ES-I3 (cell line): Measurements from ENCODE around the gene GALNT16.

Experiments used
- H3K36me3 ChIP-seq: 2 replicates; pipeline ENCODE4 v1.6.1; 2013; ENCODE audit warnings: mild to moderate bottlenecking, low read length, control low read depth, moderate library complexity; ENCODE audit not compliant: insufficient read depth
- H3K4me1 ChIP-seq: 2 replicates; pipeline ENCODE4 v1.6.1; 2013; ENCODE audit warnings: mild to moderate bottlenecking, control low read depth, low read length; ENCODE audit not compliant: insufficient read depth
- H3K9ac ChIP-seq: 2 replicates; pipeline ENCODE4 v1.6.1; 2013; ENCODE audit warnings: low read depth, mild to moderate bottlenecking, low read length, moderate library complexity
- H3K9me3 ChIP-seq: 2 replicates; pipeline ENCODE4 v1.6.1; 2013; ENCODE audit warnings: mild to moderate bottlenecking, low read length, moderate library complexity; ENCODE audit not compliant: control insufficient read depth, insufficient read depth

The GALNT16 gene

DNA sequence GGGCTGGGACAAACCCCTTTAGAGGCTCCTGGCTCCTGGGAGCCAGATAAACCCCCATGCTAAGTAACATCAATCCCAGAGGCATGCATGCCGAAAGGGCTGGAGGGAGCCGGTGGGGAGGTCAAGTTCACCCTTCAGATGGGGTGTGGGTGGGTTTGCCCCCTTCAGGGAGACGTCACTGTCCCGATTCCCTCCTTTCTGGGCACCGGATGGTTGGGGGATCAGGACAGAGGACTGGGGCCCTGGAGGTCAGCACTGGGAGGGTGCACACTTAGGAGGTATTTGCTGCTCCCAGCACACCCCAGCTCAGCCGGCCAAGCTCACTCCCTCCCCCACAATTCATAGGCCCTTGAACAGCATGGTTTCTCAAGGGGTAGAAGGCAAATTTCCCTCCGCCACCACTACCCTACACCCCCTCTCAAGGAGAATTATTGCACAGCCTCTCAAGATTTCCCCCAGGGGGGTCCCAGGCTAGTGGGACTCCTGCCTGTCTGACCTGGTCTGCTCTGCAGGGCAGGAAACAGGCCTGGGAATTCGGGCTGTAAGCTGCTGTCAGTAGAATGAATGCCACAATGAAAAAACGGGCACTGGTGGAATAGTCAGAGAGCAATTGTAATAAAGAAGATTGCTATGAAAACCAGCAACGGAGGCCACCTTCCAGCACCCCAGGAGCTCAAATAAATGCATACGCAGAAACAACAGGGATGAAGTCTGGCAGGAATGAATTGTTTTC lies 63.5 kb downstream of the GALNT16 start:
- Histone ChIP-seq H3K4me1 (0 out of 2 replicates have a peak, but pooled peaks cover 9% of the 10 kb centered on the region), H3K9ac (no peak overlapping the region), H3K9me3 (no peaks in the 10 kb centered on the region), H3K36me3 (no peaks in the 10 kb centered on the region)

DNA sequence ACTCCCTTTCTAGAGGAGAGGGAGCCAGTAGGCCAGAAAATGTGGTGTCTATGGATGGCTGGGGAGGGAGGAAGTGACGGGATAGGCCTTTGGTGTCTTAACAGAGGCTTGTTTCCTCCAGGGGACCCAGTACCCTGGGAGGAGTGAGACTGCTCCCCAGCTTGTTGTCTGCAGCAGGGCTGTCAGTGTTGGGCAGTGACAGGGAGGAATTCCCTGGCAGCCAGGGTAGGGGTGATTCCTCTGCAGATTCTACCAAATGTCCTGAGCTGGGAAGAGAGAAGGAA lies 64.0 kb downstream of the GALNT16 start:
- H3K9ac ChIP-seq = no peak overlapping the region

DNA sequence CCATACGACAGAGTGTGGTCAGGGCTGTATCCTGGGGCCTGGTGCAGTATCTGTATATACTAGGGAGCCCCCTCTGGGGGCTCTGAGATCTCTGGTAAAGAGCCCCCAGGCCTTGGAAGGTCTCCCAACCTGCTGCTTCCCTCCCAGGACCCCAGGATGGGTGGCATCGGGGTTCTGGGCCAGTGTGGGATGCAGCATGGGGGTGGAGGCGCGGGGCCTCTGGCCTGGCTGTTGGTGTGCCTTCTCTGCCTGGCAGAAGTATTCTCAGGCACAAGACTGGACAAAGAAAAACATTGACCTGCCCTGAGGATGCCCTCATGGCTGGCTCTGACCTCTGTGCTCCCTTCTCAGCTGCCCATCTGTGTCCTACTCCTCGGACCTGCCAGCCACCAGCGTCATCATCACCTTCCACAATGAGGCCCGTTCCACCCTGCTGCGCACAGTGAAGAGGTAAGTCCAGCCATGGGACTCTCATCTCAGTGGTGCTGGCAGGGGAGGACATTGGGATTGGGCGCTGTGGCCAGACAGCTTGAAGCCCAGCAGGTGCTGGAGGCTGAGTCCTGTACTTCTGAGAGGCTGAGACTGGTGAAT lies 64.5 kb downstream of the GALNT16 start:
- no peaks in the 10 kb centered on the region for H3K9me3 ChIP-seq
- no peak overlapping the region for H3K9ac ChIP-seq
- no peaks in the 10 kb centered on the region for H3K36me3 ChIP-seq
- H3K4me1 ChIP-seq = 0 out of 2 replicates have a peak, but pooled peaks cover 9% of the 10 kb centered on the region

More for the DNA sequence above, 64.0 kb downstream of the GALNT16 start:
- Histone ChIP-seq H3K4me1 (0 out of 2 replicates have a peak, but pooled peaks cover 9% of the 10 kb centered on the region), H3K9me3 (no peaks in the 10 kb centered on the region), H3K36me3 (no peaks in the 10 kb centered on the region)

DNA sequence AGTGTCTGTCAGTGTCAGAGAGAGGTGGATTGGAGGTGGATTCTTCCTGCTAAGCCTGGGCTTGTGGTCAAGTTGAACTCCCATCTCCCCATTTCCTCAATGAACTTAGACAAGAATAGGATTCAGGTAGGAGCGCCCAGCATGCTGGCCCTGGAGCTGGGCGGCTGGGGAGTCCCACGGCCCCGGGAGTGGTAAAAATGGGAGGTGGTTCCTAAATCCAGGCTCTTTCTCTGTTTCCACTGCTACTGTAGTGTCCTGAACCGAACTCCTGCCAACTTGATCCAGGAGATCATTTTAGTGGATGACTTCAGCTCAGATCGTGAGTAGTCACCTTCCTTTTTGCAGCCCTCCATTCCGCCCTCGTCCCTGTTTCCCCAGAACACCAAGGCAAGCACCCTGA lies 65.1 kb downstream of the GALNT16 start:
- Histone ChIP-seq H3K4me1 (0 out of 2 replicates have a peak, but pooled peaks cover 9% of the 10 kb centered on the region), H3K9me3 (no peaks in the 10 kb centered on the region), H3K9ac (no peak overlapping the region), H3K36me3 (no peaks in the 10 kb centered on the region)

DNA sequence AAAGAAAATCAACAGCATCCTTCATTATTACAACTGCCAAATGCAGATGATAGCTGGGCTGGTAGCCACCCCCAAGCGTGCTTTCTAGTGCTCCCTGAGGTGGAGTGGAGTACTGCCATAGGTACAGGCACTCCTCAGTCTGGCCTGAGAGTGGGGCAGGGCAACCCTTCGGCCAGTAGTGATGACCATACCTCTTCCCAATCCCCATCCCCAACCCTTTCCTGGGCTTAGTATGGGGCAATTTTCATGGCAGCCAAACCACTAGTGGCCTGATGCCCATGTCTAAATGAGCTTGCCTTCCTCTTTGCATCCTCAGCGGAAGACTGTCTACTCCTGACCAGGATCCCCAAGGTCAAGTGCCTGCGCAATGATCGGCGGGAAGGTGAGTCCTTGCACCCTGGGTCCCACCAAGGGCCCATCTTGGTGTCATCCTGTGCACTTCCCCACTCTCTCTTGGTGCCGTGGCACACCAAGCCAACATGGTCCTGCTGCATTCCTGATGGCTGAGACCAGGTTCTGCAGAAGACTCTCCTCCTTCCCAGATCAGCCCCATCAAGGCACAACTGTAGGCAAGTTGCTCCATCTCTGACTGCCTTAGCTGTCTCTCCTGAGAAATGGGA lies 65.8 kb downstream of the GALNT16 start:
- no peak overlapping the region for H3K9ac ChIP-seq
- H3K36me3 ChIP-seq = no peaks in the 10 kb centered on the region
- 0 out of 2 replicates have a peak, but pooled peaks cover 9% of the 10 kb centered on the region for H3K4me1 ChIP-seq
- no peaks in the 10 kb centered on the region for H3K9me3 ChIP-seq

DNA sequence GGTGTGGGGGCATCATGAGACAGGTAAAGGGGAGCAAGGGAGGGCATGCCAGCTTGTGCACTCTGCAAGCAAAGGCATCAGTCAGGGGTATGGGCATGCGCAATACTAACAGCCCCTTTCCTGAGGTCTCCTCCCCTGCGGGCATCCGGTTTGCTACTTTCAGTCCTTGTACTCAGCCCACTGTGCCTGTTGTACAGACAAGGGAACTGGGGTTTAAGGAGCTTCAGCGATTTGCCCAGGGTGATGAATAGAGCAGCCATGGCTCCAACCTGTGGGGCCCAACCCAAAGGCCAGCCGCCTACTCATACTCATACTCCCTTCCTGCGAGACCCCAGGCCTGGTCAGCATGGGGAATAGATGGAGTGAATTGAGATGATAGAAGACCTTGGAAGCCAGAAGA lies 66.7 kb downstream of the GALNT16 start:
- no peaks in the 10 kb centered on the region for H3K9me3 ChIP-seq
- no peak overlapping the region for H3K9ac ChIP-seq
- no peaks in the 10 kb centered on the region for H3K36me3 ChIP-seq
- 0 out of 2 replicates have a peak, but pooled peaks cover 9% of the 10 kb centered on the region for H3K4me1 ChIP-seq

DNA sequence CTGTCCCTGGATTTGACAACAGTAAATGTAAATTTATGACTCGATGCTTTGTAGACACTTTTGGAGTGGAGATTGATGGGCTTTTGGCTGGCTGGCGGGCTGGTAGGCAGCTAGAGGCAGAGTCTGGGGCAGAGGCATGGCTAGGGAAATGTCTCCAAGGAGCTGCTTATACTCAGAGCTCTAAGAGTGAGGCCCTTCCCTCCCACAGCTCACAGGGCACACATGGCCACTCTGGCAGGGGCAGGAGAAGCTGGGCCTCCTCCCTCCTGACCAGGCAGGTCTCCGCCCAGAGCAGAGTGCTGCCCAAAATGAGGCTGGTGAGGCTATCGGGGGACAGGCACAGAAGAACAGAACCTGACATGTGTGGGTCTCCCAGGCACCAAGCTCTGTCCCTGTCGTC lies 67.5 kb downstream of the GALNT16 start:
- H3K9me3 ChIP-seq = no peaks in the 10 kb centered on the region
- H3K9ac ChIP-seq = no peak overlapping the region
- 0 out of 2 replicates have a peak, but pooled peaks cover 9% of the 10 kb centered on the region for H3K4me1 ChIP-seq
- no peaks in the 10 kb centered on the region for H3K36me3 ChIP-seq

DNA sequence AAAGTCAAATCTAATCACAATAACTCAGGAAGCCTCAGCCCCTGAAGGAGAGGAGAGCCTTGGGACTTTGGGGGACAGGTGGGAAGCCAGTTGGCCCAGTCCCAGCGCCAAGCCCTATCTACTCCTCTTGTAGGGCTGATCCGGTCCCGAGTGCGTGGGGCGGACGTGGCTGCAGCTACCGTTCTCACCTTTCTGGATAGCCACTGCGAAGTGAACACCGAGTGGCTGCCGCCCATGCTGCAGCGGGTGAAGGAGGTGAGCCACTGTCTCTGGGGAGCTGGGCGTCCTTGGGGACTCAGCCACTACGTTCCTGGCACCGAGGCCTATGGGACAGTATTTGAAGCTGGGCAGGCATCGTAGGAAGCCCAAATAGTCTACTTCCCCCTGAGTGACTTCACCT lies 68.4 kb downstream of the GALNT16 start:
- Histone ChIP-seq H3K9me3 (no peaks in the 10 kb centered on the region), H3K4me1 (0 out of 2 replicates have a peak, but pooled peaks cover 8% of the 10 kb centered on the region), H3K36me3 (no peaks in the 10 kb centered on the region), H3K9ac (no peak overlapping the region)

DNA sequence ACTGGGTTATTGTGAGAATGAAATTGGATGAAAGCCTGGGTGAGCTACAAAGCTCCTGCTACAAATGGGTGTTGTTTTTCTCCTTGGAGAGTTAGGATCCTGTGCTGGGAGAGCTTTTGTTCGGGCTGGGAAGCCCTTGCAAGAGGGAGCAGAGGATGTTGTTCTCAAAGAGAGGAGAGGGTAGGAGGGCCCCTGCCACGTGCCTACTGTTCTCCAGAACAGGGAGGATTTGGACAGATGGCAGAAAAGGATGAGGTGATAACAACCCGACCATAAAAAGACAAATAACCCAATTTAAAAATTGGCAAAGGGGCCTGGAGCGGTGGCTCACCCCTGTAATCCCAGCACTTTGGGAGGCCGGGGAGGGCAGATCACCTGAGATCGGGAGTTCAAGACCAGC lies 68.8 kb downstream of the GALNT16 start:
- Histone ChIP-seq H3K9ac (no peak overlapping the region), H3K9me3 (no peaks in the 10 kb centered on the region), H3K36me3 (no peaks in the 10 kb centered on the region), H3K4me1 (0 out of 2 replicates have a peak, but pooled peaks cover 4% of the 10 kb centered on the region)

DNA sequence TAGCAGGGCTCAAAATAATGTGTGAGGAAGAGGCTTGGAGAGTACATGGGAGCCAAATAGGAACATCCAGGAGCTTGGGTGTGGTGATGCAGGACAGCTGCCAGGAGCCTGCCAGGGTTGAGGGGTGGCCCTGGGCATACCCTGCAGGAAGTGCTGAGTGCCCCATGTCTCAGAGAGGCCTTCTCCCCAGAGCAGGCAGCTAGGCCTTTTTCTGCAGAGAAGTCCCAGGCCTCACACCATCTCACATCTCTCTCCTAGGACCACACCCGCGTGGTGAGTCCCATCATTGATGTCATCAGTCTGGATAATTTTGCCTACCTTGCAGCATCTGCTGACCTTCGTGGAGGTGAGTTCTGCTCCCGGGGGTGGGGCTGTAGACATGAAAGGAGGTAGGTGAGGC lies 71.2 kb downstream of the GALNT16 start:
- H3K9me3 ChIP-seq = no peaks in the 10 kb centered on the region
- 0 out of 2 replicates have a peak, but pooled peaks cover 8% of the 10 kb centered on the region for H3K4me1 ChIP-seq
- no peak overlapping the region for H3K9ac ChIP-seq
- no peaks in the 10 kb centered on the region for H3K36me3 ChIP-seq

DNA sequence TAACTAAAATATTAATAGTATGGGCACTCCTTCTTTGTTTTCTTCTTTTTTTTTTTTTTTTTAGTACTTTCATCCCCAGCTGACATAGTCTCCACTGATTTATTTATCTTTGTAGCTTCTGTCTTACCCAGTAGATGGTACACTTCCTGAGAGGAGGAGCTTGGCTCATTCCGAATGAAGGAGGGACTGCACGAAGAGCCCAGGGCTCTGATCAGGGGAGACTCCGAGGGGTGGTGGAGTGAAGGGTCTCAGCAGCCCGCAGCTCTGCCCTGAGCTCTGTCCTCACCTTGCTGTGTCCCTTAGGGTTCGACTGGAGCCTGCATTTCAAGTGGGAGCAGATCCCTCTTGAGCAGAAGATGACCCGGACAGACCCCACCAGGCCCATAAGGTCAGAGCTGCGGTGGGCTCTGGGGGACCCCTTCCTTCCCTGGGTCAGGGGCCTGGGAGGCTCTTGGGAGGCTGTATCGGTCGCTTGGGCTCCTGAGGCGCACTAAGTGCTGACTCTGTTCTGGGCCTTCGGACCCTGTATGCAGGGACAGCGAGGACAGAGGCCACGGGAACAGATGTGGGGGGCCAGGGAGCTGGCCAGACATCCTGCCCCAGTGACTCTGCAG lies 72.9 kb downstream of the GALNT16 start:
- Histone ChIP-seq H3K9ac (no peak overlapping the region), H3K4me1 (0 out of 2 replicates have a peak, but pooled peaks cover 8% of the 10 kb centered on the region), H3K9me3 (no peaks in the 10 kb centered on the region), H3K36me3 (no peaks in the 10 kb centered on the region)

DNA sequence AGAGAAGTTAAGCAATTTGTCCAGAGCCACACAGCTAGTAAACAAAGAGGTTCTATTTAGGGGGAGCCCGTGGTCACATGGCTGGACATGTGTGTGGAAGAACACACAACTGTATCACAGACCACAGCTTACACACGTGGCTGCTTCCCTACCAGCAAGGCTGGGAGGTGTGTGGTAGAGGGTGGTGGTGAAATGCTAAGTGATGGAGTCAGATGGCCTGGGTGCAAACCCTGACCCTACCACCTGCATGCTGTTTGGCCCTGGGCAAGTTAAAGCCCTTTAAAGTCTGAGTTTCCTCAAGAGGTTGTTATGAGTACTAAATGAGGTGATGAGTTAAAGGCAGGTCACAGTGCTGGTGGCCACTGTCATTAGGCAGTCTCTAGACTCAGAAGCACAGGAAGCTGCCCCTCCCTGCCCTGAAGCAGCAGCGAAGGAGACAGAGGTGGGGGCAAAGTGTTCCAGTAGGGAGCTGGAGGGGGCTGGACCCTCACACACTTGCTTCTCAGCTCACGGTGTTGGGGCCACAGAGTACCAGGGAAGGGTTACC lies 73.9 kb downstream of the GALNT16 start:
- Histone ChIP-seq H3K9me3 (no peaks in the 10 kb centered on the region), H3K9ac (no peak overlapping the region), H3K36me3 (no peaks in the 10 kb centered on the region), H3K4me1 (0 out of 2 replicates have a peak, but pooled peaks cover 8% of the 10 kb centered on the region)

DNA sequence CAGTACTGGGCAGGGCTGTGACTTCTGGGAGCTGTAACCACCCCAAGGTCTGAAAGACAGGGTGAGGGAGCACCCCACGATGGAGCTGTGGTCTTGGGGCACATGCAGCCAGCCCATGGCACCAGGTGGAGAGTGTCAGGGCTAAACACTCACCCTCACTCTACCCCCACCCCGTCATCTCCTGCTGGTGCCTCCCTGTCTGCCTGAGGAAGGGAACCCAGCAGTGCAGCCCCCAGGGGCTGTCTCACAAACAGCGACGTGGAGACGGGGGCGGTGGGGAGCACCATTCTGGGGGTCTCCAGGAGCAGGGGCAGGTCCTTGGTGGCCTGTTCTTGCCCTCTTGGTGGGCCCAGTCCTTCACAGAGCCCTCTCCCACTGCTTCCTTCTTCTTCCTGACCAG lies 74.6 kb downstream of the GALNT16 start:
- no peak overlapping the region for H3K9ac ChIP-seq
- H3K4me1 ChIP-seq = 0 out of 2 replicates have a peak, but pooled peaks cover 8% of the 10 kb centered on the region
- H3K9me3 ChIP-seq = no peaks in the 10 kb centered on the region
- H3K36me3 ChIP-seq = no peaks in the 10 kb centered on the region

DNA sequence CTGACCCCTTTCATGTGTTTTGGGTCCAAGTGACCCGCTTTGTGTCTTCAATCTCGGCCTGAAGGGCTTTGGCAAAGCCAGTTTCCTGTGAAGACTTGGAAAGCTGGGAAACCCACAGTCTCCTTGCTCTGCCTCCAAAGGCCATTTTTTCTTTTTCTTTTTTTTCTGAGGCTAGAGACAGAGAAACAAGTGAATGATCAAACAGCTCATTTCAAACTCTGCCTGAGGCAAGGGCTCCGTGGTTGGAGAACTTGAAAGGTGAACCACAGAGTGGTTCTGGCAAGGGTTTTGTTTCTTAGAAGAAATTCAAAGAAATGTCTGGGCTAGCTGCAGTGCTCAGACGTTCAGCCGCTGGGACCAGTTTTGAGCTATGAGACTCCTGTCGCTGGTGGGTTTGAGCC lies 75.4 kb downstream of the GALNT16 start:
- Histone ChIP-seq H3K36me3 (no peaks in the 10 kb centered on the region), H3K9me3 (no peaks in the 10 kb centered on the region), H3K9ac (no peak overlapping the region), H3K4me1 (0 out of 2 replicates have a peak, but pooled peaks cover 8% of the 10 kb centered on the region)
